Suprapubic skin (tissue), 4 donors: Measurements from ENCODE around the gene SLC22A3.

Experiments used
- EP300 ChIP-seq: sonication (generic); formaldehyde crosslinking; IDR thresholded peaks from one replicate; pipeline ENCODE4 v1.6.1; 2017; ENCODE audit warnings: antibody characterized with exemption
- POLR2AphosphoS5 ChIP-seq, 3 donors: sonication (generic); formaldehyde crosslinking; IDR thresholded peaks; one replicate each; pipeline ENCODE4 v1.6.1; 2017; ENCODE audit warnings: antibody characterized with exemption in 3 of 3
- TF ChIP-seq, protein P1 (sequence below), 2 donors: fragments of 200-600 bp in 1 of 2; fragments of 450-650 bp in 1 of 2; sonication (generic) in 1 of 2; IDR thresholded peaks; one replicate each; pipeline ENCODE4 v1.5.1; 2016 to 2019; ENCODE audit warnings: antibody characterized with exemption in 2 of 2, mild to moderate bottlenecking in 1 of 2, moderate library complexity in 1 of 2

DNA sequence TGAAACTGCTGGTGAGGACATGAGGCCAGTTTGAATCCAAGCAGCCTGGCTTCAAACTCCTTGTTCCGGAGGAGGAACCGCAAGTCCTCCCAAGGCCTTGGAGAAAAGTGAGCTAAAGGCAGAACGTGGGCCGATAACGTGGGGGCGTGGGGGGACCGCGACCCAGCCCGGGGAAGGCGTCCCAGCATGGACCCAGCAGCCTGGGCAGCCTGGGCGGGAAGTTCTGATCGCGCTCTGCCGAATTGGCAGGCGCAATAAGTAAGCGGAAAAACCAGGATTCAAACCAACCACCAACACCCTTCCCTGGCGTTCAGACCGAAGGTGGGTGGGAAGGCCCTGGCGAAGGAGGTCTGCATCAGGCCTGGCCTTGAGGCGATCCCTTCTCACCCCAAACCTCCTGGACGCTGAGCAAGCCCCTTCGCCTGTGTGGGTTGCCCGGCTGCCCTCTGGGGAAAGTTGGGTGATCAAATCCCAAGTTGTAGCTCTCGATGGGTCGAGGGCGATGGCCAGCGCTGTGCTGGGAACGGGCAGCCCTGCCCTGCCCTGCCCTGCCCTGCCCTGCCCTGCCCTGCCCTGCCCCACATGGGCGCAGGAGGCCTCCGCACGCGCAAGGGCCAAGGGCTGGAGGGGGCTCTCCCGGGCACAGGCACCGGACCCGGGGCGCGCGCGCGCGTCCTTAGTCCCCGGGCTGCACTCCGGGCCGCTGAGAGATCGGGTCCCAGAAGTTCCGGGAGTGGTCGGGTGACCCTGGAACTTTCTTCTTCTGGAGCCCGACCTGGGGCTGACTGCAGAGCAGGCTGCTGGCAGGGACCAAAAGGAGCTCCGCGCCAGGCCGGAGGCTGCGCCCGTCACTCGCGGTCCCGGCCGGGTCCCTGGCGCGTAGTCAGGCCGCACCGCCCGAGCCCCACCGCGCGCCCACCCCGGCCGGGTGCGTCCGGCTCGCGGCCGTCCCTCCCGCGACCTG, 637 bp upstream of the SLC22A3 start:
- no peak for TF ChIP-seq POLR2AphosphoS5 (IDR thresholded peaks at IDR 0.05)
- TF ChIP-seq, protein P1, sequence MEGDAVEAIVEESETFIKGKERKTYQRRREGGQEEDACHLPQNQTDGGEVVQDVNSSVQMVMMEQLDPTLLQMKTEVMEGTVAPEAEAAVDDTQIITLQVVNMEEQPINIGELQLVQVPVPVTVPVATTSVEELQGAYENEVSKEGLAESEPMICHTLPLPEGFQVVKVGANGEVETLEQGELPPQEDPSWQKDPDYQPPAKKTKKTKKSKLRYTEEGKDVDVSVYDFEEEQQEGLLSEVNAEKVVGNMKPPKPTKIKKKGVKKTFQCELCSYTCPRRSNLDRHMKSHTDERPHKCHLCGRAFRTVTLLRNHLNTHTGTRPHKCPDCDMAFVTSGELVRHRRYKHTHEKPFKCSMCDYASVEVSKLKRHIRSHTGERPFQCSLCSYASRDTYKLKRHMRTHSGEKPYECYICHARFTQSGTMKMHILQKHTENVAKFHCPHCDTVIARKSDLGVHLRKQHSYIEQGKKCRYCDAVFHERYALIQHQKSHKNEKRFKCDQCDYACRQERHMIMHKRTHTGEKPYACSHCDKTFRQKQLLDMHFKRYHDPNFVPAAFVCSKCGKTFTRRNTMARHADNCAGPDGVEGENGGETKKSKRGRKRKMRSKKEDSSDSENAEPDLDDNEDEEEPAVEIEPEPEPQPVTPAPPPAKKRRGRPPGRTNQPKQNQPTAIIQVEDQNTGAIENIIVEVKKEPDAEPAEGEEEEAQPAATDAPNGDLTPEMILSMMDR (IDR thresholded peaks at IDR 0.05): no peak
- TF ChIP-seq EP300: no peak
